HG02943 (cell line): ENCODE results near the gene MAP7D1.
"Not testable (repeated sequence)": the region's sequence is repeated elsewhere in the genome, so short reads cannot be mapped to it uniquely, and the experiment has no call there.

ENCODE experiments used
- ATAC-seq: cut with Tn5 transposase; IDR thresholded peaks from one replicate; pipeline ENCODE4 v1.9.1; 2021; ENCODE audit warnings: mild to moderate bottlenecking, low read depth, moderate library complexity; ENCODE audit not compliant: unreplicated experiment

MAP7D1 gene

DNA sequence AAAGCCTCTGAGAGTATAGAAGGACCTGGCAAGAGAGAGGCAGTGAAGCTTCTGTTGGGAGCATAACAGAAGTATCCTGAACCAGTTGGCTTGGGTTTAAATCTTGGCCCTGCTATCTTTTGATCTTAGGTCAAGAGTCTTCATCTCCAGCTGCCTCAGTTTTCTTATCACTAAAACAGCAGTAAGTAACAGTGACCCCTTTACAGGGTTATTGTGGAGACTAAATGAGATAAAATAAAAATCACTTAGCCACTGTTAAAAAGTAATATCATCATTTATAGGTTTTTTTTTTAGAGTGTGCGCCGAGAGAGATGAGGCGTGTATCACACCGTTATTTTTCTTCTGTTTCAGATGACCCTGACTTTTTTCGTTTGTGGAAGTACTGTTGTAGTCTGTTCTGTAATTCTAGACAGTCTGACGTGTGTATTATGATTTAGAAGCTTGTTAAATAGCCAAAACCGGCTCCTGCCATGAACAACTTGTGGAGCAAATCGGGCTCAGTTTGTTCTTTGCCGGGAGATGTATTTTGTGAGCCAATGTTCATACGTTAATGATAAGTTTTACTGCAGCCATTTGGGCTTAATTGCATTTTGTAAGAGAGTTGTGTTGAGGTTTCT is 69.4 kb downstream of the MAP7D1 start:
- ATAC-seq: no peak

DNA sequence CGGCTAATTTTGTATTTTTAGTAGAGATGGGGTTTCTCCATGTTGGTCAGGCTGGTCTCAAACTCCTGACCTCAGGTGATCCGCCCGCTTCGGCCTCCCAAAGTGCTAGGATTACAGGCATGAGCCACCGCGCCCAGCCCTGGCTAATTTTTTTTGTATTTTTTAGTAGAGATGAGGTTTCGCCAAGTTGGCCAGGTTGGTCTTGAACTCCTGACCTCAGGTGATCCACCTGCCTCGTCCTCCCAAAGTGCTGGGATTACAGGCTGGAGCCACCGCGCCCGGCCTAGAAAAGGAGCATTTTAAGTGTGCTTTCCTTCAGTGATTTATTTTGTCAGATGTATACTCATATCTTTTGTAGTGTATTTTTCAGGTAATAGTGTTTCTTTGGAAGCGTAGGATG is 74.3 kb downstream of the MAP7D1 start:
- not testable (repeated sequence) for ATAC-seq
